T-helper 2 cell treated with Interferon-gamma antibody and Interleukin-4, amounts not matched to agents 5 μg/mL and 100 μg/mL, for 36 hours (primary cell): ENCODE results near the gene PAGR1.
A peak's percentile ranks its signal among the peaks of the same experiment; 100 is the strongest.
"Not testable (repeated sequence)": the region's sequence is repeated elsewhere in the genome, so short reads cannot be mapped to it uniquely, and the experiment has no call there.

ENCODE experiments used
- DNase-seq: peaks from one replicate; pipeline ENCODE4 v3.0.0; 2021; ENCODE audit warnings: low spot score
- H3K27ac Mint-ChIP-seq: one replicate; pipeline ENCODE4 v1.8.0; 2021; ENCODE audit warnings: mild to moderate bottlenecking, mixed read lengths
- H3K27me3 Mint-ChIP-seq: one replicate; pipeline ENCODE4 v1.8.0; 2021; ENCODE audit warnings: low read depth, mixed read lengths
- H3K36me3 Mint-ChIP-seq: one replicate; pipeline ENCODE4 v1.8.0; 2021; ENCODE audit warnings: low read depth, mixed read lengths
- H3K4me1 Mint-ChIP-seq: one replicate; pipeline ENCODE4 v1.8.0; 2021; ENCODE audit warnings: low read depth, mixed read lengths
- H3K4me3 Mint-ChIP-seq: one replicate; pipeline ENCODE4 v1.8.0; 2022; ENCODE audit warnings: mild to moderate bottlenecking, moderate library complexity, mixed read lengths
- H3K9me3 Mint-ChIP-seq: one replicate; pipeline ENCODE4 v1.8.0; 2021; ENCODE audit warnings: mixed read lengths

PAGR1 gene

DNA sequence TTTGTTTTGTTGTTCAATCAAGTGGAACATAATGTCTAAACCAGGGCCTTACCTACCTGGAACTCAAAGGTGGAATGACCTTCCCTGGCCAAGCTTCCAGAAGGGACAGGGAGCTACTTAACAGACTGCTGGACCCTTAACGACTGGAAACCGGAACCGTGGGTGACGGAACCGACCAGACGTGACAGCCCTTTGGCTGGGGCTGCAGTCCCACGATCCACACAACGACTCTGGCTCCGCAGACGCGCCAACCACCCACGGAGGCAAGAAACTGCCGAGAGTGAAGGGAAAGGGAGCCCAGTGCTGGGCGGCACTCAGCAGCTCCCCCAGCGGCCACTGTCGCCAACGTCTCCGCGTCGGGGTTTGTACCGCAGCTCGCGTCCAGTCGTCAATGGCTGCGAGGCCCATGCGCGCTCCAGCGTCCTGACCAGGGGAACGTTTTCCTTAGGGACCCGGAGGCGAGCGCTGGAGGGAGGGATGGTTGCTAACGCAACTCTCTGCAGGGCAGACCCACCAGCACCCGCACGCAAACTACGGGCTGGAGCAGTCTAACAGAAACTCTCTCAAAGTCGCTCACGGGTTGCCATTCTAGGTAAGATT, 31.0 kb upstream of the PAGR1 start:
- Mint-ChIP-seq H3K27ac (peak overlapping the region; percentile 20), H3K36me3 (no peaks in the 10 kb centered on the region)

DNA sequence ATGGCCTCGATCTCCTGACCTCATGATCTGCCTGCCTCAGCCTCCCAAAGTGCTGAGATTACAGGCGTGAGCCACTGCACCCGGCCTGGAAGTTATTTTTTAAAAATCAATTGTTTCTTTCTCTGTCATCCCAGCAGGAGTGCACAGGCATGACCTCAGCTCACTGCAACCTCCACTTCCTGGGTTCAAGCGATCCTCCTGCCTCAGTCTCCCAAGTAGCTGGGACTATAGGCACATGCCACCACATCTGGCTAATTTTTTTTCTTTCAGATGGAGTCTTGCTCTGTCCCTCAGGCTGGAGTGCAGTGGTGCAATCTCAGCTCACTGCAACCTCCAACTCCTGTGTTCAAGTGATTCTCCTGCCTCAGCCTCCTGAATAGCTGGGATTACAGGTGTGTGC, 28.8 kb upstream of the PAGR1 start:
- not testable (repeated sequence) for H3K27me3 Mint-ChIP-seq, H3K36me3 Mint-ChIP-seq, DNase-seq, H3K27ac Mint-ChIP-seq, H3K9me3 Mint-ChIP-seq, H3K4me3 Mint-ChIP-seq
- H3K4me1 Mint-ChIP-seq = peaks cover 36% of the 10 kb centered on the region

More for the DNA sequence above, 31.0 kb upstream of the PAGR1 start:
- peaks cover 28% of the 10 kb centered on the region for H3K4me1 Mint-ChIP-seq
- no peaks in the 10 kb centered on the region for H3K9me3 Mint-ChIP-seq
- DNase-seq = peak; percentile 71
- H3K4me3 Mint-ChIP-seq = peak overlapping the region; percentile 49
- H3K27me3 Mint-ChIP-seq = peaks cover 8% of the 10 kb centered on the region

DNA sequence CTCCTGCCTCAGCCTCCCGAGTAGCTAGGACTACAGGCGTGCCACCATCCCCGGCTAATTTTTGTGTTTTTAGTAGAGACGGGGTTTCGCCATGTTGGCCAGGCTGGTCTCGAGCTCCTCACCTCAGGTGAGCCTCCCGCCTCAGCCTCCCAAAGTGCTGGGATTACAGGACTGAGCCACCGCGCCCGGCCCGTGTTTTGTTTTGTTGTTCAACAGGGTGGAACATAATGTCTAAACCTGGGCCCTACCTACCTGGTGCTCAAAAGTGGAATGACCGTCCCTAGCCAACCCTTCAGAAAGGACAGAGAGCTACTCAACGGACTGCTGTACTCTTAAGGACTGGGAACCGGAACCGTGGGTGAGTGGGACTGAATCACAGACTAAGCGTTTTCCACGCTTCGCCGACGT, 26.2 kb upstream of the PAGR1 start:
- Mint-ChIP-seq H3K9me3 (no peaks in the 10 kb centered on the region), H3K4me3 (peak overlapping the region; percentile 97), H3K4me1 (peaks cover 42% of the 10 kb centered on the region), H3K36me3 (peaks cover 29% of the 10 kb centered on the region), H3K27ac (peak overlapping the region; percentile 94), H3K27me3 (no peaks in the 10 kb centered on the region)
- DNase-seq = no peak

DNA sequence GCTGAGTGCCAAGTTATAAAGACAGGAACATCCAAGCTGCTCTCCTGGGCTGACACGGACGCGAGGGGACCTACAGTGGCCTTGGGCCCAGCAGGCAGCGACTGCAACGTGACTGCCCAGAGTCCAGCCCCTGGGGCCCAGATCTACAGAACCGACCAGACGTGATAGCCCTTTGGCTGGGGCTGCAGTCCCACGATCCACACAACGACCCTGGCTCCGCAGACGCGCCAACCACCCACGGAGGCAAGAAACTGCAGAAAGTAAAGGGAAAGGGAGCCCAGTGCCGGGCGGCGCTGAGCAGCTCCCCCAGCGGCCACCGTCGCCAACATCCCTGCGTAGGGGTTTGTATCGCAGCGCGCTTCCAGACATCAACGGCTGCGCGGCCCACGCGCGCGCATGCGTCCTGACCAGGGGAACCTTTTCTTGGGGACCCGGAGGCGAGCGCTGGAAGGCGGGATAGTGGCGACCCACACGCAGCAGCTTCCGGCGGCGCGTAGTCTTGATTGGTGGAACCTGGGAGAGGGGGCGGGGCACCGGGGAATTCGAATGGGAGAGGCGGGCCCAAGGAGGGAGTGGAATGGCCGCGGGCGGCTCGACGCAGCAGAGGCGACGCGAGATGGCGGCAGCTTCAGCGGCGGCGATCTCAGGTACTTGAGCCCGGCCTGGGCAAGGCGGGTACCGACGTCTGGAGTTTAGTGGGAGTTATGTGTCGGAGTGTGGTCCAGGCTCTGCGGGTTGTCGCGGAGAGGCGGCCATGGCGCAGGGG, 25.6 kb upstream of the PAGR1 start, which contains the start of gene KIF22:
Gene KIF22 (plus strand): TSS at position 569 of the 766 bp plus-strand sequence. CDS start 9 bp downstream, at position 578.
- Mint-ChIP-seq H3K9me3 (no peaks in the 10 kb centered on the region), H3K4me1 (peaks cover 40% of the 10 kb centered on the region), H3K4me3 (peak within 1 kb of the TSS; percentile 97), H3K36me3 (peaks cover 35% of the 10 kb centered on the region), H3K27me3 (no peaks in the 10 kb centered on the region), H3K27ac (peak within 1 kb of the TSS; percentile 94)
- peak; percentile 100 for DNase-seq

DNA sequence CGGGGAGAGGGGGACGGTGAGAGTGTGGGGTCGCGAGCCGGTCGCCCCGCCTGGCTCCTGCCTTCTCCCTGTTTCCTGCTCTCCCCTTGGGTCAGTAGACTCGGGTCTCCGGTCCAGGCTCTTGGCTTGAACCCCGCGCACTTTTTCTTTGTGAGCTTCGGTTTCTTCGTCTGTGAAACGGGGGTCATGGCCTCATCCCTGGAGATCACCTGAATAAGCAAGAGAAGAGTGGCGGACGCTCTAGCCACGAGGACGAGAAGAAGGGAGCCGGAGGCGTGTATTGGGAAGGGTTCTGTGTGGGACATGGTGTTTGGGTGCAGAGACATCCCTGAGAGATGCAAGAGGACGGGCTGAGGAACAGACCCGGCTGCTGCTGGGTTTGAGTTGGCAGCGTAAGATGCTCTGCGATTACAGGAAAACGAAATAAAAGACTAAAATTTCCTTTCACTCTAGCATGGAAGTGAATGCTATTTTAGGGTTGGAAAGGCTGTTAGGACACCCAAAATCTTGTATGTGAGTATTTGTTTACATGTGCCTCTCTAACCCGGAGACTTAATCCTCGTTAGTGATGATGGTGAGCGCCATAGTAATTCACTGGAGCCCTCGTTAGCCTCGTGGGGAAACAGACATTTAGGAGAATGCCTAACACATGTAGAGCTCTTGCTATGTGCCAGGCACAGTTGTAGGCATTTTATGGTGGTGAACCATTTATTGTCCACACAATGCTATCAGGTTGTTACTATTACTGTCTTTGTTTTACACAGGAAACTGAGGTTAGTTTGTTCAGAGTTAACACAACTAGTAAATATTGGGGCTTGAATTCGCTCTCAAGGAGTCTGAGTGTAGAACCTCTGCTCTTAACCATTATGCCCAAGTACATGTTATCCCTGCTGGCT, 24.8 kb upstream of the PAGR1 start:
- H3K4me3 Mint-ChIP-seq = peak overlapping the region; percentile 97
- H3K4me1 Mint-ChIP-seq = peaks cover 37% of the 10 kb centered on the region
- no peak for DNase-seq
- no peaks in the 10 kb centered on the region for H3K9me3 Mint-ChIP-seq
- H3K36me3 Mint-ChIP-seq = peaks cover 40% of the 10 kb centered on the region
- peak overlapping the region; percentile 94 for H3K27ac Mint-ChIP-seq
- no peaks in the 10 kb centered on the region for H3K27me3 Mint-ChIP-seq

DNA sequence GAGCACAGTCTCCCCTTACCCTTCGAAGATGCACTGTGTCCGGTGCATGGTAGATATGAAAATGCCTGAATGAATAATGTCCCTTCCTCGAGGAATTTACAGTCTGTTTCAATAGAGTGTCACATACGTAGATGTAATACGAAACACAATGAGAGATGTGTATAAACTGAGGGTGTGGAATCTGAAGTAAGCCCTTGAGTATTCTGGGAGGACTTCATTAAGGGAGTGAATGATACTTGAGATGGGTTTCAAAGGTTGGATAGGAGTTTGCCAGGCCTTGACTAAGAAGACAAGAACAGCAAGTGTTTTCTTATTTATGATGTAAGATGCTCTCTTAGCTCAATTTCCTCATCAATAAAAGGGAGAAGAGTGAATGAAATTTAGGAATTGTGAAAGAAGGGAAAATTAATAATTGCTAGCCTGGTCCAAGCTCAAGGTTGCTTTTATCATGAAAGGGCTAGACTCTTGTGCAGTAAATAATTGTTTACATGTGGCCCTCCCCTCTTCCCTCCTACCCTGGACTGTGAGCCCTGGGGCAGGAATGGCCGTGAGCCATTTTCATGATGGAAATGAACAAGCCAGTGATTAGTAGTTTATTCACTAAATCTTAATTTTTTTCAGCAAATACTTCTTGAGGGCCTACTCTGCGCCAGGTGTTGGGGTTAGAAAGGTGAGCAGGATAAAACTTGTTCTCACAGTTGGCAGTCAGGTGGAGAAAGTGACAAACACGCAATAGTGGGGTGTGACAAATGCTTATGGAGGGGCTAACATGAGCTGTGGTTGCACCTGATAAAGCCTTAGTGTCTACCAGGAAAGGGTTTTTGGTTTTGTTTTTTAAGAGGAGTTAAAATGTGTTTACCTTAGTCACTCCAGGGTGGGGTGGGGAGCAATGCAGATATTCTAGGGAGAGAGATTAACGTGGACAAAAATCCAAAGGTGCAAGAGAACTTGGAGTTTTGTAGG, 23.8 kb upstream of the PAGR1 start:
- Mint-ChIP-seq H3K4me3 (peak overlapping the region; percentile 97), H3K27ac (peak overlapping the region; percentile 94), H3K9me3 (no peaks in the 10 kb centered on the region), H3K36me3 (peaks cover 47% of the 10 kb centered on the region), H3K4me1 (peaks cover 37% of the 10 kb centered on the region), H3K27me3 (no peaks in the 10 kb centered on the region)
- DNase-seq = no peak

DNA sequence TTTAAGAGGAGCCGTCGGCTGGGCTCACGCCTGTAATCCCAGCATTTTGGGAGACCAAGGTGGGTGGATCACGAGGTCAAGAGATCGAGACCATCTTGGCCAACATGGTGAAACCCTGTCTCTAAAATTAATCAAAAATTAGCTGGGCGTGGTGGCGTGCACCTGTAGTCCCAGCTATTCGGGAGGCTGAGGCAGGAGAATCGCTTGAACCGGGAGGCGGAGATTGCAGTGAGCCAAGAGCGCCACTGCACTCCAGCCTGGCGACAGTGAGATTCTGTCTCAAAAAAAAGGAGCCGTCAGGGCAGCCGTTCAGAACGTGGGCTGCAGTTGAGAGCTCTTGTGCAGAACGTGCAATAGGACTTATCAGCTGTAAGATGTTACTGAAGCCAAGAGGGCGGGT, 22.8 kb upstream of the PAGR1 start:
- Mint-ChIP-seq H3K36me3 (peaks cover 55% of the 10 kb centered on the region), H3K27ac (peak overlapping the region; percentile 73), H3K4me1 (peaks cover 35% of the 10 kb centered on the region), H3K4me3 (peak overlapping the region; percentile 97)
- not testable (repeated sequence) for H3K9me3 Mint-ChIP-seq, DNase-seq, H3K27me3 Mint-ChIP-seq

DNA sequence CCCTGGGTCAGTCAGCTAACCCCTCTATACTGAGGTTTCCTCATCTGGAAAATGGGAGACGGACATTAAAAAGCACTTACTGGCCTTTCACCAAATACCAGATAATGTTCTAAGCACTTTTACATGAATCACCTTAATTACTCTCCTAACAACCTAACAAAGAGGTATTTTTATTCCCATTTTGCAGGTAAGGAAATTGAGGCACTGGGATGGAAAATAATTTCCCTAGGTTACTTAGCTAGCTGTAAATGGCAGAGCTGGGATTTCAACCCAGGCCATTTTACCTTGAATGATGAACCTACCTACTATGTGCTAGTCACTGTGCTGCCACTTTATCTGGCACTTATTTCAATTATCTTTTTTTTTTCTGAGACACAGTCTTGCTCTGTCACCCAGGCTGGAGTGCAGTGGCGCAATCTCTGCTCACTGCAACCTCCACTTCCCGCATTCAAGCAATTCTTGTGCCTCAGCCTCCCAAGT, 21.7 kb upstream of the PAGR1 start:
- H3K27ac Mint-ChIP-seq = peak overlapping the region; percentile 12
- DNase-seq = no peak
- H3K9me3 Mint-ChIP-seq = no peaks in the 10 kb centered on the region
- no peak overlapping the region for H3K4me3 Mint-ChIP-seq
- H3K36me3 Mint-ChIP-seq = peaks cover 66% of the 10 kb centered on the region
- H3K4me1 Mint-ChIP-seq = peaks cover 33% of the 10 kb centered on the region
- H3K27me3 Mint-ChIP-seq = no peaks in the 10 kb centered on the region

DNA sequence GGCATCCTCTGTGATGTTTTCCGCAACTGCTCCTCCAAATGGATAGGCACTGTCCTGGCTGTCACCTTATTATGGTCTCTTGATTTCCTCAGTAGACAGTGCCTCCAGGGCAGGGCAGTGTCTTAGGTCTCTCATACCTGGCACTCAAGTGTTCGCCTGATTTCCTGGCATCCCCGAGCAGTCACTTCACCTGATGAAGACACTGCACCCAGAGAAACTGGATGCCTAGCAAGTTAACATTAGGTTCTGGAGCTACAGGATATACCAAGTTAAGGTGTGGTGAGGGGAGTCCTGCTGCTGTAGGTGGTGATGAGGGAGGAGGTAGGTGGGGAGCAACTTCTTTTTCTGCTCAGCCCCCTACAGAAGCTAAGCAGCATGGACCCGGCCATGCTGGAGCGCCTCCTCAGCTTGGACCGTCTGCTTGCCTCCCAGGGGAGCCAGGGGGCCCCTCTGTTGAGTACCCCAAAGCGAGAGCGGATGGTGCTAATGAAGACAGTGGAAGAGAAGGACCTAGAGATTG, 13.5 kb upstream of the PAGR1 start:
- peaks cover 65% of the 10 kb centered on the region for H3K36me3 Mint-ChIP-seq
- DNase-seq = no peak
- no peaks in the 10 kb centered on the region for H3K9me3 Mint-ChIP-seq
- H3K27me3 Mint-ChIP-seq = no peaks in the 10 kb centered on the region
- H3K4me3 Mint-ChIP-seq = peak overlapping the region; percentile 39
- H3K4me1 Mint-ChIP-seq = peaks cover 17% of the 10 kb centered on the region
- H3K27ac Mint-ChIP-seq = peak overlapping the region; percentile 65

DNA sequence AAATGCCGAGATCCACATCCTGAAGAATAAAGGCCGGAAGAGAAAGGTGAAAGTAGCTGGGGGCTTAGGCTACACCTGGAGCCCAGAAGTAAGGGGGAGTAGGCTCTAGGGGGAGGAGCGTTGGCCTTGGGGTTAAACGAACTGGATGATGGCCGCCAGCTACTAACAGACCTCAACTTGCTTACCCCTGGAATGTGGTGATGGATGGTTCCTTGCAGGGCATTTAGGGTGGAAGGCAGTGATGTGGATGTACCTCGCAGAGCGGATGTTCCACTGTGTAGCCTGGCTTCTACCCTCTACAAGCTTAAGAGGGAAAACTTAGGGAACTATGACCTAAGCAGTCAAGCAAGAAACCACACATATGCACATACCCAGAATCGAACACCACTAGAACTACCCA, 11.9 kb upstream of the PAGR1 start:
- peak overlapping the region; percentile 100 for H3K27ac Mint-ChIP-seq
- no peak for DNase-seq
- H3K9me3 Mint-ChIP-seq = no peaks in the 10 kb centered on the region
- peak overlapping the region; percentile 100 for H3K4me3 Mint-ChIP-seq
- peaks cover 20% of the 10 kb centered on the region for H3K4me1 Mint-ChIP-seq
- peaks cover 65% of the 10 kb centered on the region for H3K36me3 Mint-ChIP-seq
- H3K27me3 Mint-ChIP-seq = no peaks in the 10 kb centered on the region

DNA sequence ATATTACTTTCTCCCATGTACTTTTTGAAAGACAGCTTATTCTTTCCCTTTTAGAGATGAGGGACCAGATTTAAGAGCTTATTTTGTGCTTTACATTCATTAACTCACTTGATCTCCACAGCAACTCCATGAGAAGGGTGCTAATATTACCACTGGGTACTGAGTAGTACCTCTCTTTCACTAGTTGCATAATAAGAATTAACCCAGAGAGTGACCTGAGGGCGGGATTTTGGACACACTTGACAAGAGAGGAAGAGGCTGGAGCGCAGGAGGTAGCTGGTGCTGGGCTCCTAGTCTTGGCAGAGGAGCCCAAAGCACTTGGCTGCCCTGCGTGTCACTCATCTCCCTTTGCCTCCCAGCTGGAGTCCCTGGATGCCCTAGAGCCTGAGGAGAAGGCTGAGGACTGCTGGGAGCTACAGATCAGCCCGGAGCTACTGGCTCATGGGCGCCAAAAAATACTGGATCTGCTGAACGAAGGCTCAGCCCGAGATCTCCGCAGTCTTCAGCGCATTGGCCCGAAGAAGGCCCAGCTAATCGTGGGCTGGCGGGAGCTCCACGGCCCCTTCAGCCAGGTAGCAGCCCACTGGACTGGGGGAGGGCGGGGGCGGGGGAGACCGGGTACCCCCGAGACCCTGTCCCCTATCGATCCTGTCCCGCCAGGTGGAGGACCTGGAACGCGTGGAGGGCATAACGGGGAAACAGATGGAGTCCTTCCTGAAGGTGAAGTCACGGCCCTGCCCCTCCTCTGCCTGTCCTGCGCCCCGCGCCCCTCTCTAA, 11.3 kb upstream of the PAGR1 start:
- Mint-ChIP-seq H3K4me3 (peak overlapping the region; percentile 100), H3K27me3 (no peaks in the 10 kb centered on the region), H3K4me1 (peaks cover 20% of the 10 kb centered on the region), H3K36me3 (peaks cover 61% of the 10 kb centered on the region), H3K9me3 (no peaks in the 10 kb centered on the region), H3K27ac (peak overlapping the region; percentile 100)
- DNase-seq = no peak
